ENCODE data around the gene RAB6B. TPM values are rescaled to one million over a fixed set of nuclear protein-coding genes. Genes with fewer than 3 reads are reported as not detected.

Gene RAB6B
- total RNA-seq, 1 experiment from 2014 or later, result 14.1 TPM

DNA sequence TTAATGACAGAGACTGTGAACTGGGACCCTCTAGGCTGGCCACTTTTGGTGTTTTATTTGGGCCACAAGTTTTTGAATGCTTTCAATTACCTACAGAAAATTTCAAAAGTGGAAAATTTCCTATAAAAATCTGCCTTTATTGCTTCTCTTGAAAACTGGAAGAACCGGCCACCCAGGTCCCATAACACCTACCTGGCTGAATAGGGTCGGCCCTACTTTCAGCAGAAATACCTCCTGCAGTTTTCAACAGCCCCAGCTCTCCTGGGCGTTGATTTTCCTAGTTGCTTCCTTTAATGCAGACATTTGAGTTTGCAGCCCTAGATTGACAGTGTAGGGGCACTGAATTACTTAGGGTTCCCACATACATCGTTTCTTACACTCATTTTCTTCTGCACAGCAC is 90.8 kb downstream of the RAB6B start:
- intact Hi-C loops (cut with micrococcal nuclease), result loop anchor here (5.0 to 10.0 kb wide), 3 partner anchors 143 to 417 kb away; partner anchors contain the start of gene TOPBP1
- Histone ChIP-seq H3K9ac (ENCODE audit: low read length) (no peak overlapping the region), H3K27ac (ENCODE audit: low read depth, low read length) (no peak overlapping the region), H4K20me1 (ENCODE audit: insufficient read depth) (no peaks in the 10 kb centered on the region), H3K27me3 (ENCODE audit: insufficient read depth, low read length) (no peaks in the 10 kb centered on the region), H2AFZ (ENCODE audit: low read depth, low read length, poor library complexity, severe bottlenecking) (peak overlapping the region; percentile 99), H3K9me3 (ENCODE audit: control insufficient read depth in 1 of 2, insufficient read depth in 1 of 2, low read depth in 1 of 2, low read length in 2 of 2) (no peaks in the 10 kb centered on the region), H3K4me3 (replicated peaks in 1 of 2; ENCODE audit: low read depth in 1 of 2, low read length in 2 of 2) (peak overlapping the region; percentile 87 to 89; a peak in 3 of 4 replicates), H3K36me3 (ENCODE audit: control insufficient read depth in 1 of 2, insufficient read depth in 2 of 2, low read length in 2 of 2) (peaks cover 6 to 9% of the 10 kb centered on the region in 2 experiments; a peak in 3 of 4 replicates), H3K9me2 (ENCODE audit: insufficient read depth) (no peaks in the 10 kb centered on the region), H3K79me2 (ENCODE audit: insufficient read depth, low read length) (peaks cover 28% of the 10 kb centered on the region), H3K4me2 (ENCODE audit: low read length) (peak overlapping the region; percentile 77), H3K4me1 (ENCODE audit: control insufficient read depth in 1 of 2, insufficient read depth in 2 of 2, low read length in 2 of 2) (peaks cover 3 to 11% of the 10 kb centered on the region in 2 experiments)
- TF ChIP-seq, protein P1, sequence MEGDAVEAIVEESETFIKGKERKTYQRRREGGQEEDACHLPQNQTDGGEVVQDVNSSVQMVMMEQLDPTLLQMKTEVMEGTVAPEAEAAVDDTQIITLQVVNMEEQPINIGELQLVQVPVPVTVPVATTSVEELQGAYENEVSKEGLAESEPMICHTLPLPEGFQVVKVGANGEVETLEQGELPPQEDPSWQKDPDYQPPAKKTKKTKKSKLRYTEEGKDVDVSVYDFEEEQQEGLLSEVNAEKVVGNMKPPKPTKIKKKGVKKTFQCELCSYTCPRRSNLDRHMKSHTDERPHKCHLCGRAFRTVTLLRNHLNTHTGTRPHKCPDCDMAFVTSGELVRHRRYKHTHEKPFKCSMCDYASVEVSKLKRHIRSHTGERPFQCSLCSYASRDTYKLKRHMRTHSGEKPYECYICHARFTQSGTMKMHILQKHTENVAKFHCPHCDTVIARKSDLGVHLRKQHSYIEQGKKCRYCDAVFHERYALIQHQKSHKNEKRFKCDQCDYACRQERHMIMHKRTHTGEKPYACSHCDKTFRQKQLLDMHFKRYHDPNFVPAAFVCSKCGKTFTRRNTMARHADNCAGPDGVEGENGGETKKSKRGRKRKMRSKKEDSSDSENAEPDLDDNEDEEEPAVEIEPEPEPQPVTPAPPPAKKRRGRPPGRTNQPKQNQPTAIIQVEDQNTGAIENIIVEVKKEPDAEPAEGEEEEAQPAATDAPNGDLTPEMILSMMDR (IDR thresholded peaks at IDR 0.05 in 2 of 3, conservative IDR thresholded peaks at IDR 0.05 in 1 of 3; ENCODE audit: borderline replicate concordance in 1 of 3, insufficient read depth in 1 of 3, low read depth in 2 of 3, low read length in 2 of 3), result no peak
- no peak for TF ChIP-seq EGR1 (IDR thresholded peaks at IDR 0.05; ENCODE audit: low read depth)
- TF ChIP-seq POLR2AphosphoS5 (IDR thresholded peaks at IDR 0.05; ENCODE audit: low read depth, low read length), result no peak
- TF ChIP-seq SRF (IDR thresholded peaks at IDR 0.05; ENCODE audit: low read depth), result no peak
- no peak for TF ChIP-seq CEBPB (IDR thresholded peaks at IDR 0.05; ENCODE audit: low read depth)
- TF ChIP-seq SP1 (IDR thresholded peaks at IDR 0.05; ENCODE audit: low read depth), result no peak
- no peak for TF ChIP-seq FOSL1 (IDR thresholded peaks at IDR 0.05; ENCODE audit: low read depth)
- no peak for TF ChIP-seq ELF1 (IDR thresholded peaks at IDR 0.05; ENCODE audit: borderline replicate concordance, low read depth)
- TF ChIP-seq, protein P2, sequence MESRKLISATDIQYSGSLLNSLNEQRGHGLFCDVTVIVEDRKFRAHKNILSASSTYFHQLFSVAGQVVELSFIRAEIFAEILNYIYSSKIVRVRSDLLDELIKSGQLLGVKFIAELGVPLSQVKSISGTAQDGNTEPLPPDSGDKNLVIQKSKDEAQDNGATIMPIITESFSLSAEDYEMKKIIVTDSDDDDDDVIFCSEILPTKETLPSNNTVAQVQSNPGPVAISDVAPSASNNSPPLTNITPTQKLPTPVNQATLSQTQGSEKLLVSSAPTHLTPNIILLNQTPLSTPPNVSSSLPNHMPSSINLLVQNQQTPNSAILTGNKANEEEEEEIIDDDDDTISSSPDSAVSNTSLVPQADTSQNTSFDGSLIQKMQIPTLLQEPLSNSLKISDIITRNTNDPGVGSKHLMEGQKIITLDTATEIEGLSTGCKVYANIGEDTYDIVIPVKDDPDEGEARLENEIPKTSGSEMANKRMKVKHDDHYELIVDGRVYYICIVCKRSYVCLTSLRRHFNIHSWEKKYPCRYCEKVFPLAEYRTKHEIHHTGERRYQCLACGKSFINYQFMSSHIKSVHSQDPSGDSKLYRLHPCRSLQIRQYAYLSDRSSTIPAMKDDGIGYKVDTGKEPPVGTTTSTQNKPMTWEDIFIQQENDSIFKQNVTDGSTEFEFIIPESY (IDR thresholded peaks at IDR 0.05; ENCODE audit: extremely low read depth, insufficient replicate concordance, low read length), result no peak
- TF ChIP-seq, protein P3, sequence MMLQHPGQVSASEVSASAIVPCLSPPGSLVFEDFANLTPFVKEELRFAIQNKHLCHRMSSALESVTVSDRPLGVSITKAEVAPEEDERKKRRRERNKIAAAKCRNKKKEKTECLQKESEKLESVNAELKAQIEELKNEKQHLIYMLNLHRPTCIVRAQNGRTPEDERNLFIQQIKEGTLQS (IDR thresholded peaks at IDR 0.05), result no peak
- TF ChIP-seq YY1 (IDR thresholded peaks at IDR 0.05; ENCODE audit: extremely low read depth, insufficient replicate concordance, low read depth, low read length), result no peak
- no peak for TF ChIP-seq POLR2A (IDR thresholded peaks at IDR 0.05; ENCODE audit: borderline replicate concordance, extremely low read depth, insufficient read depth, insufficient read length)
- TF ChIP-seq, protein P4, sequence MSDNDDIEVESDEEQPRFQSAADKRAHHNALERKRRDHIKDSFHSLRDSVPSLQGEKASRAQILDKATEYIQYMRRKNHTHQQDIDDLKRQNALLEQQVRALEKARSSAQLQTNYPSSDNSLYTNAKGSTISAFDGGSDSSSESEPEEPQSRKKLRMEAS (IDR thresholded peaks at IDR 0.05), result no peak
- CTCF ChIA-PET, result no interaction called here
- ATAC-seq (no peak), DNase-seq (ENCODE audit: low read depth, low spot score) (no peak)
- RAD21 ChIA-PET (ENCODE audit: low non-redundant PET in 1 of 2, low total read pairs in 2 of 2, uncharacterized antibody in 2 of 2, unreplicated experiment in 2 of 2), result no interaction called here
- POLR2A ChIA-PET, result no interaction called here
- no TSS peak for BruUV-seq (replicated peaks)

All from HCT116 (cell line).